Duodenal mucosa (tissue), 2 donors: ENCODE results near the gene QSOX1.

Experiments used
- H3K27ac ChIP-seq: one replicate; pipeline ENCODE4 v1.7.0; 2013; ENCODE audit warnings: low read depth, low read length
- H3K27me3 ChIP-seq, 2 donors: one replicate each; pipeline ENCODE4 v1.7.0; 2013; ENCODE audit warnings: low read length in 2 of 2, control low read depth in 1 of 2; ENCODE audit not compliant: insufficient read depth in 2 of 2, control insufficient read depth in 1 of 2
- H3K36me3 ChIP-seq, 2 donors: one replicate each; pipeline ENCODE4 v1.7.0; 2013; ENCODE audit warnings: low read length in 2 of 2, control low read depth in 1 of 2; ENCODE audit not compliant: insufficient read depth in 2 of 2, control insufficient read depth in 1 of 2
- H3K4me1 ChIP-seq, 2 donors: one replicate each; pipeline ENCODE4 v1.7.0; 2013; ENCODE audit warnings: low read length in 2 of 2, control low read depth in 1 of 2; ENCODE audit not compliant: insufficient read depth in 2 of 2, control insufficient read depth in 1 of 2
- H3K4me3 ChIP-seq, 2 donors: one replicate each; pipeline ENCODE4 v1.7.0; 2013; ENCODE audit warnings: low read length in 2 of 2, low read depth in 1 of 2
- H3K9ac ChIP-seq, 2 donors: one replicate each; pipeline ENCODE4 v1.7.0; 2013; ENCODE audit warnings: low read length in 2 of 2, low read depth in 1 of 2
- H3K9me3 ChIP-seq, 2 donors: one replicate each; pipeline ENCODE4 v1.7.0; 2013; ENCODE audit warnings: low read length in 2 of 2, control low read depth in 1 of 2; ENCODE audit not compliant: control insufficient read depth in 1 of 2

Gene QSOX1

GRCh38 chr1:180178511-180179161, 24.0 kb downstream of the QSOX1 start:
- peaks cover 23 to 34% of the 10 kb centered on the region in 2 donors for H3K36me3 ChIP-seq
- peaks cover 4 to 8% of the 10 kb centered on the region in 2 donors for H3K4me1 ChIP-seq
- H3K9me3 ChIP-seq = no peaks in the 10 kb centered on the region
- H3K27ac ChIP-seq = no peak overlapping the region
- H3K27me3 ChIP-seq = no peaks in the 10 kb centered on the region
- H3K9ac ChIP-seq = no peak overlapping the region
- no peak overlapping the region for H3K4me3 ChIP-seq

GRCh38 chr1:180179162-180179957, 24.7 kb downstream of the QSOX1 start:
- H3K27me3 ChIP-seq = no peaks in the 10 kb centered on the region
- no peak overlapping the region for H3K4me3 ChIP-seq
- peaks cover 0 to under 1% of the 10 kb centered on the region in 2 donors for H3K4me1 ChIP-seq
- H3K27ac ChIP-seq = no peak overlapping the region
- no peaks in the 10 kb centered on the region for H3K9me3 ChIP-seq
- H3K36me3 ChIP-seq = peaks cover 29 to 38% of the 10 kb centered on the region in 2 donors
- no peak overlapping the region for H3K9ac ChIP-seq

- H3K27ac ChIP-seq = no peak overlapping the region
- no peaks in the 10 kb centered on the region for H3K27me3 ChIP-seq
- H3K9ac ChIP-seq = no peak overlapping the region
- H3K36me3 ChIP-seq = peaks cover 32 to 52% of the 10 kb centered on the region in 2 donors
- no peaks in the 10 kb centered on the region for H3K9me3 ChIP-seq
- H3K4me3 ChIP-seq = no peak overlapping the region
- H3K4me1 ChIP-seq = no peaks in the 10 kb centered on the region
Observed at GRCh38 chr1:180181048-180181447, 26.4 kb downstream of the QSOX1 start.

GRCh38 chr1:180181996-180182642, 27.4 kb downstream of the QSOX1 start:
- Histone ChIP-seq H3K4me1 (no peaks in the 10 kb centered on the region), H3K9me3 (no peaks in the 10 kb centered on the region), H3K9ac (no peak overlapping the region), H3K36me3 (peaks cover 43 to 59% of the 10 kb centered on the region in 2 donors), H3K27ac (no peak overlapping the region), H3K4me3 (no peak overlapping the region), H3K27me3 (no peaks in the 10 kb centered on the region)

- H3K9me3 ChIP-seq = no peaks in the 10 kb centered on the region
- H3K9ac ChIP-seq = no peak overlapping the region
- H3K27ac ChIP-seq = no peak overlapping the region
- H3K4me1 ChIP-seq = no peaks in the 10 kb centered on the region
- no peaks in the 10 kb centered on the region for H3K27me3 ChIP-seq
- H3K4me3 ChIP-seq = no peak overlapping the region
- H3K36me3 ChIP-seq = peaks cover 40 to 66% of the 10 kb centered on the region in 2 donors
Observed at GRCh38 chr1:180182643-180183311, 28.1 kb downstream of the QSOX1 start.

- H3K27me3 ChIP-seq = no peaks in the 10 kb centered on the region
- no peaks in the 10 kb centered on the region for H3K9me3 ChIP-seq
- no peak overlapping the region for H3K9ac ChIP-seq
- H3K36me3 ChIP-seq = peaks cover 40 to 72% of the 10 kb centered on the region in 2 donors
- H3K4me3 ChIP-seq = no peak overlapping the region
- H3K4me1 ChIP-seq = no peaks in the 10 kb centered on the region
- no peak overlapping the region for H3K27ac ChIP-seq
Observed at GRCh38 chr1:180183426-180183825, 28.8 kb downstream of the QSOX1 start.

- peaks cover 40 to 78% of the 10 kb centered on the region in 2 donors for H3K36me3 ChIP-seq
Observed at GRCh38 chr1:180184041-180184440, 29.4 kb downstream of the QSOX1 start.

GRCh38 chr1:180185281-180185680, 30.6 kb downstream of the QSOX1 start:
- H3K27me3 ChIP-seq = no peaks in the 10 kb centered on the region
- H3K9me3 ChIP-seq = no peaks in the 10 kb centered on the region
- no peak overlapping the region for H3K9ac ChIP-seq
- H3K36me3 ChIP-seq = peaks cover 42 to 80% of the 10 kb centered on the region in 2 donors
- H3K27ac ChIP-seq = no peak overlapping the region
- no peaks in the 10 kb centered on the region for H3K4me1 ChIP-seq
- H3K4me3 ChIP-seq = no peak overlapping the region

More at GRCh38 chr1:180184041-180184440, 29.4 kb downstream of the QSOX1 start:
- Histone ChIP-seq H3K4me3 (no peak overlapping the region), H3K27me3 (no peaks in the 10 kb centered on the region), H3K9me3 (no peaks in the 10 kb centered on the region), H3K27ac (no peak overlapping the region), H3K9ac (no peak overlapping the region), H3K4me1 (no peaks in the 10 kb centered on the region)

- Histone ChIP-seq H3K4me3 (no peak overlapping the region), H3K9me3 (no peaks in the 10 kb centered on the region), H3K9ac (no peak overlapping the region), H3K4me1 (no peaks in the 10 kb centered on the region), H3K27ac (no peak overlapping the region), H3K36me3 (peaks cover 43 to 89% of the 10 kb centered on the region in 2 donors), H3K27me3 (no peaks in the 10 kb centered on the region)
Observed at GRCh38 chr1:180185971-180186645, 31.4 kb downstream of the QSOX1 start.
